ENCODE measurements around the gene CBY1.

GRCh38 chr22:38638728-38639127 lies 17.7 kb upstream of the CBY1 start:
- TF ChIP-seq POLR2AphosphoS5 (IDR thresholded peaks at IDR 0.05) (no peak), CTCF (IDR thresholded peaks at IDR 0.05) (no peak)

Measured in breast epithelium (tissue), 3 donors.